ENCODE measurements around the gene SEMA3B.
"Not testable (repeated sequence)": the region's sequence is repeated elsewhere in the genome, so short reads cannot be mapped to it uniquely, and the experiment has no call there.

The SEMA3B gene

DNA sequence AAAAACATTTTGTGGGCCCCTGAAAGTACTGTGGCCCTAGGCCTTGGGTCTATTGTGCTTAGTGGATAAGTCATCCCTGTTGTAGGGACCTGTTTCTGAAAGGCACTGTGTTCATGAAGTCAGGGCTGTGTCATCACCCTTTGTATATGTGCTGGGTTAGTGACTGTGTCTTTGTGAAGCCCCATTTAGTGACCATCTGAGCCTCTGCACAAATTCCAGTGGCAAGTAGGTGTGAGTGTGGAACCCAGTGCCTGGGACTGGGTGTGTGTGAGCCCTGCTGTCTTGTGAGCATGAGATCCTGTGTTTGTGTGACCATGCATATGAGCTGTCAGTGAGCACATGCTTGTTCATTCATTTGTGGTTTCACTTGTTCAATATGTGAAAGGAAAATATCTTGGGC is 35.7 kb downstream of the SEMA3B start:
- TF ChIP-seq TAF1 (IDR thresholded peaks at IDR 0.05; ENCODE audit: low read depth, low read length) (no peak), POLR2AphosphoS5 (IDR thresholded peaks at IDR 0.05; ENCODE audit: low read depth, low read length) (no peak), PAX5 (IDR thresholded peaks at IDR 0.05; ENCODE audit: insufficient read depth, low read length, severe bottlenecking) (no peak), POU2F2 (IDR thresholded peaks at IDR 0.05; ENCODE audit: low read depth, low read length) (no peak), POLR2A (IDR thresholded peaks at IDR 0.05; ENCODE audit: low read depth, low read length) (no peak), SPI1 (IDR thresholded peaks at IDR 0.05; ENCODE audit: low read depth, low read length) (no peak)
- DNase-seq (ENCODE audit: insufficient read length, low spot score) (no peak), FAIRE-seq (peak; percentile 28)

DNA sequence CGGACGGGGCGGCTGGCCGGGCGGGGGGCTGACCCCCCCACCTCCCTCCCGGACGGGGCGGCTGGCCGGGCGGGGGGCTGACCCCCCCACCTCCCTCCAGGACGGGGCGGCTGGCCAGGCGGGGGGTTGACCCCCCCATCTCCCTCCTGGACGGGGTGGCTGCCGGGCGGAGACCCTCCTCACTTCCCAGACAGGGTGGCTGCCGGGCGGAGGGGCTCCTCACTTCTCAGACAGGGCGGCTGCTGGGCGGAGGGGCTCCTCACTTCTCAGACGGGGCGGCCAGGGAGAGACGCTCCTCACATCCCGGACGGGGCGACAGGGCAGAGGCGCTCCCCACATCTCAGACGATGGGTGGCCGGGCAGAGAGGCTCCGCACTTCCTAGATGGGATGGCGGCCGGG is 43.1 kb downstream of the SEMA3B start:
- FAIRE-seq; DNase-seq (ENCODE audit: insufficient read length, low spot score): not testable (repeated sequence)

DNA sequence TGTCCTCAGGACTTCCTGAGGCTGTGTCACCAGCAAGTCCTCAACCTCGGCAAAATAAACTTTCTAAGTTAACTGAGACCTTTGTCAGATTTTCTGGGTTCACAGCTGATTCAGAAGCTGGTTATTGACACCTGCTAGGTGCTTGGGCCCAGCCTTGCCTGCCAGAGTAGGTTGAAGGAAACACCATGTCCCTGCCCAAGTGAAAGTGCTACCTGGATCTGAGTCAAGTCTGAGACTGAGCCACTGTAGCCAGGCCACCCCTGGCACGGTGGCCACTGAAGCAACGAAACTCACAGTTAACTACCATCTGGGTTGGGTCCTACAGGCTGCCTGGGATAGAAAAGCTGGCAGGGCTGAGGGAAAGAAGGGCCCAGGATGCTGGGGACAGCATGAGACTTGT is 45.4 kb downstream of the SEMA3B start:
- no peak for FAIRE-seq
- TF ChIP-seq TAF1 (IDR thresholded peaks at IDR 0.05; ENCODE audit: low read depth, low read length) (no peak), POU2F2 (IDR thresholded peaks at IDR 0.05; ENCODE audit: low read depth, low read length) (no peak), SPI1 (IDR thresholded peaks at IDR 0.05; ENCODE audit: low read depth, low read length) (no peak), POLR2AphosphoS5 (IDR thresholded peaks at IDR 0.05; ENCODE audit: low read depth, low read length) (no peak), PAX5 (IDR thresholded peaks at IDR 0.05; ENCODE audit: insufficient read depth, low read length, severe bottlenecking) (no peak), POLR2A (IDR thresholded peaks at IDR 0.05; ENCODE audit: low read depth, low read length) (no peak)
- no peak for DNase-seq (ENCODE audit: insufficient read length, low spot score)

DNA sequence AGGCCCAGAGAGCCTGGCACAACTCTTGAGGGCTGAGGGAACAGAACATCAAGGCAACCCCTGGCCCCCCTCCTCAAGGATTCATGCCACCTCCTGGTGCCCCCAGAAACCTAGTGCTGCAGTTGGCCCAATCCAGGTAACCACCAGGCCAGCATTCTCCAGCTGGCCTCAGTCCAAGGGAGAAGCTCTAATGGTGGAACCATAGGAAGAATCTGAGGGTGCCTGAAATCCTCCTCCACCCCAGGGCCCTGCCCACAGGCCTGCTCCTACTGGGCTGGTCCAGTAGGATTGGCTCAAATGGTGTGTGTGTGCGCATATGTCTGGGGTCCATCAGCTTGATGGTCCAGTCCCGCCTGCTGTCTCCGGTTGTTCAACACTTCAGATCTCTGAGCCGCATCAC is 45.9 kb downstream of the SEMA3B start:
- FAIRE-seq (no peak), DNase-seq (ENCODE audit: insufficient read length, low spot score) (no peak)
- TF ChIP-seq POLR2A (IDR thresholded peaks at IDR 0.05; ENCODE audit: low read depth, low read length) (no peak), SPI1 (IDR thresholded peaks at IDR 0.05; ENCODE audit: low read depth, low read length) (no peak), POU2F2 (IDR thresholded peaks at IDR 0.05; ENCODE audit: low read depth, low read length) (no peak), TAF1 (IDR thresholded peaks at IDR 0.05; ENCODE audit: low read depth, low read length) (no peak), PAX5 (IDR thresholded peaks at IDR 0.05; ENCODE audit: insufficient read depth, low read length, severe bottlenecking) (no peak), POLR2AphosphoS5 (IDR thresholded peaks at IDR 0.05; ENCODE audit: low read depth, low read length) (no peak)

DNA sequence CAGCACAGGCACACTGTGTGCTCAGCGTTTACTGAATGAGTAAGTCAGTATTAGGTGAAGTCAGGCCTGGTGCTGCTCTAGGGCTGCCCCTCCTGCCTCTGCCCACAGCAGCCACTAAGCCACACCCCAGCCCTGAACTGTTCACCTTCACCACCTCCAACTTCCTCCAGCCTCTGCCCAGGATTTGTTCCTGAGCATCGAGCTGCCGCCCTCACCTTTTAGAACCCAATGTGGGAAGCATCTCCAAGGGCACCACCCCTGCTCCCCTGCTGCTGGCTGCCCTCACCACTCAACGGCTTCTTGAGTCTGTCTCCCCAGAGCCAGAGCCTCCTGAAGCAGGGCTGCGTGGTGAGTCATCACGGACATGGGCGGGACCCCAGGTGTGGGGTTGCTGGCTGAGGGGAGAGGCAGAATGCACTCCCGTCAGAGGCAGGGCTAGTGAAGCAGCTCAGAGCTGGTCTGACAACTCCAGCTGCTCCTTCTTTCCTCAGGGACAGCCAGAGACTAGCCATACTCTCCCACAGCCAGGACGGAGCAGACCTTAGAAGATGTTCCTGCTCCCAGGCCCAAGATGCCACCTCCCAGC is 47.8 kb downstream of the SEMA3B start:
- no peak for DNase-seq (ENCODE audit: insufficient read length, low spot score)
- TF ChIP-seq POLR2AphosphoS5 (IDR thresholded peaks at IDR 0.05; ENCODE audit: low read depth, low read length) (no peak), SPI1 (IDR thresholded peaks at IDR 0.05; ENCODE audit: low read depth, low read length) (no peak), POLR2A (IDR thresholded peaks at IDR 0.05; ENCODE audit: low read depth, low read length) (no peak), TAF1 (IDR thresholded peaks at IDR 0.05; ENCODE audit: low read depth, low read length) (no peak), POU2F2 (IDR thresholded peaks at IDR 0.05; ENCODE audit: low read depth, low read length) (no peak), PAX5 (IDR thresholded peaks at IDR 0.05; ENCODE audit: insufficient read depth, low read length, severe bottlenecking) (no peak)
- FAIRE-seq: no peak

DNA sequence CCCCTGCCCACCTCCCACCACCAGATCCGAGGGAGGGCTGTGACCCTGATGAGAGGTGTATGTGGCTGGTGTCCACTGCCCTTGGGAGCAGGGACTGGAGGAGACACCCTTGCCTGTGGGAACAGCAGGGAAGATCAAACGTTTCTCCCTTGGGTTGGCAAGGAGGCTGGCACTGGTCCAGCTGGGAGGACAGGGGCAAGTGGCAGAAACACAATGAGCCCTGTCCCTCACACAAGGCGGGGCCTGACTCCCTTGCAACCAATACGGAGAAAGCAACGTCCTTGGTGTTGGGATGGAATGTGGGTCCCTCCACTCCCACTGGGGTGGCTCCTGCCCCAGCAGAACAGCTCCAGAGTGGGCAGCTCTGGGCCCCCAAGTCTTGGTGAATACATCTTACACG is 48.4 kb downstream of the SEMA3B start:
- no peak for FAIRE-seq
- no peak for TF ChIP-seq SPI1 (IDR thresholded peaks at IDR 0.05; ENCODE audit: low read depth, low read length)
- no peak for TF ChIP-seq PAX5 (IDR thresholded peaks at IDR 0.05; ENCODE audit: insufficient read depth, low read length, severe bottlenecking)
- no peak for TF ChIP-seq TAF1 (IDR thresholded peaks at IDR 0.05; ENCODE audit: low read depth, low read length)
- TF ChIP-seq POLR2AphosphoS5 (IDR thresholded peaks at IDR 0.05; ENCODE audit: low read depth, low read length): no peak
- TF ChIP-seq POU2F2 (IDR thresholded peaks at IDR 0.05; ENCODE audit: low read depth, low read length): no peak
- no peak for TF ChIP-seq POLR2A (IDR thresholded peaks at IDR 0.05; ENCODE audit: low read depth, low read length)
- no peak for DNase-seq (ENCODE audit: insufficient read length, low spot score)

DNA sequence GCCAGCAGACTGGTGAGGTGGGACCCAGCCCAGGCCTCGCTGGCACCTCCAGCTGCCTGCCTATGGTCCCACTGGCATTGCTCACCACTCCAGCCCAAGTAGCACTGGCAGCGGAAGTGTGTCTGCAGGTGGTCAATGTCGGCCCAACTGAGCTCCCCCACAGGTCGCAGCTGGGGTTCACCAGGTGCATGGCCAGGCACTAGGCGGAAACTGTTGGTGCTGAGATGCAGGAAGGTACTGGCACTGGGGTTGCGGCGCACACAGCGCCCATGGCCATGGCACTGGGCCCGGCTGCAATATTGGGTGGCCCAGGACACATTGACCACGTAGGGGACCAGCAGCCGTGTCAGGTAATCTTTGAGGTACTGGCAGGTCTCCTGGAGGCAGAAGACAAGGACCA is 49.2 kb downstream of the SEMA3B start:
- TF ChIP-seq SPI1 (IDR thresholded peaks at IDR 0.05; ENCODE audit: low read depth, low read length): no peak
- TF ChIP-seq PAX5 (IDR thresholded peaks at IDR 0.05; ENCODE audit: insufficient read depth, low read length, severe bottlenecking): no peak
- TF ChIP-seq POLR2AphosphoS5 (IDR thresholded peaks at IDR 0.05; ENCODE audit: low read depth, low read length): no peak
- no peak for TF ChIP-seq POU2F2 (IDR thresholded peaks at IDR 0.05; ENCODE audit: low read depth, low read length)
- TF ChIP-seq TAF1 (IDR thresholded peaks at IDR 0.05; ENCODE audit: low read depth, low read length): no peak
- no peak for TF ChIP-seq POLR2A (IDR thresholded peaks at IDR 0.05; ENCODE audit: low read depth, low read length)
- FAIRE-seq (no peak), DNase-seq (ENCODE audit: insufficient read length, low spot score) (no peak)

DNA sequence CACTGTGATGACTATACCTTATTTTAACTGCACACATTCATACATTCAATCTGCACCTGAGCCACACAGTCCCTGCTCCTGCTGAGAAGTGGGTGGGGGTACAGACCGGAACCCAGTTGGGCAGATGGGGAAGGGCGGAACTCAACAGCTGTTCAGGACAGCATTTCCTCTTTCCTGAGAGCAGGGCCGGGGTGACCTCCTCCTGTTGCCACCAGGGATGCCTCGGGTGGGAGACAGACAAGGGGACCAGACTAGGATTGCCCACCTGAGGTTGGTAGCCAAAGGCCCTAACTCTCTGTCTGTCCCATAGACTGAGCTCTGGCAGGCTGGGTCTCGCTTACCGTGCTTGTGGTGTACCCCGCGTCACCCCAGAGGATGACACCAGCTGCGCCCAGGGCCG is 49.7 kb downstream of the SEMA3B start:
- FAIRE-seq (no peak), DNase-seq (ENCODE audit: insufficient read length, low spot score) (no peak)
- TF ChIP-seq POLR2AphosphoS5 (IDR thresholded peaks at IDR 0.05; ENCODE audit: low read depth, low read length) (no peak), POU2F2 (IDR thresholded peaks at IDR 0.05; ENCODE audit: low read depth, low read length) (no peak), TAF1 (IDR thresholded peaks at IDR 0.05; ENCODE audit: low read depth, low read length) (no peak), SPI1 (IDR thresholded peaks at IDR 0.05; ENCODE audit: low read depth, low read length) (no peak), PAX5 (IDR thresholded peaks at IDR 0.05; ENCODE audit: insufficient read depth, low read length, severe bottlenecking) (no peak), POLR2A (IDR thresholded peaks at IDR 0.05; ENCODE audit: low read depth, low read length) (no peak)

DNA sequence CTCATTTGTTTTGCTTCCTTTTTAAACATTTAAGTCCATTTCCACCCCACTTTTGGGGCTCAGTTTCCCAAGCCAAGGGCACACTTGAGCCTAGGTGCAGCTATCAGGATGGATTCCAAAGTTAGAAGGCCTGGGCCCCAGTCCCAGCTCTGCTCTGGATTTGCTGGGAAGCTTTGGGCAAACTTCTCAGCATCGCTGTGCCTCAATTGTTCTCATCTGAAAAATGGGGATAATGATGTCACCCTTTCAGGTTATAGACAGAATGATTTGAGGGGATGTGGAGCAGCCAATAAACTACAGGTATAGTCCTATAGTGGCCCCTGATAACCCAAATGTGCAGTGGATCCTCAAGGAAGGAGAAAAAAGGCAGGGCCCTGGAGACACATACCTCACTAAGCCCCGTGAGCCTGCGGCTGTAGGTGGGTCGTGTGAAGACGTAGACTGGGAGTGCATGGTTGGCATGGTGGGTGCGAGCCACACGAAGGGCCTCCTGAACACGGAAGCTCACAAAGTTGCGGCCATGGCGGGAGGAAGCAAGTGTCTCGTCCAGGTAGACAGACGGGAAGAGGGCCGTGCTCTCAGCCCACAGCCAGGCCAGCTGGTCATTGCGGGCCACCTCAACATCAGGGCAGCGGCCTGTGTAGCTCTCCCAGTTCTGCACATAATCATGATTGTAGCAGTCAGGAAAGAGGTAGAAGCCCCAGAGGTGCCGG is 50.4 kb downstream of the SEMA3B start:
- DNase-seq (ENCODE audit: insufficient read length, low spot score): no peak
- no peak for FAIRE-seq
- TF ChIP-seq SPI1 (IDR thresholded peaks at IDR 0.05; ENCODE audit: low read depth, low read length) (no peak), PAX5 (IDR thresholded peaks at IDR 0.05; ENCODE audit: insufficient read depth, low read length, severe bottlenecking) (no peak), POU2F2 (IDR thresholded peaks at IDR 0.05; ENCODE audit: low read depth, low read length) (no peak), POLR2AphosphoS5 (IDR thresholded peaks at IDR 0.05; ENCODE audit: low read depth, low read length) (no peak), POLR2A (IDR thresholded peaks at IDR 0.05; ENCODE audit: low read depth, low read length) (no peak), TAF1 (IDR thresholded peaks at IDR 0.05; ENCODE audit: low read depth, low read length) (no peak)
